GM12891 (cell line): ENCODE measurements around the gene LRMDA.

Experiments
- POLR2A ChIP-seq: IDR thresholded peaks from 2 replicates; pipeline ENCODE4 v1.6.1; 2011; ENCODE audit warnings: low read depth, low read length, control low read depth
- POU2F2 ChIP-seq: IDR thresholded peaks from 2 replicates; pipeline ENCODE4 v1.6.1; 2011; ENCODE audit warnings: low read depth, mild to moderate bottlenecking, control low read depth, low read length, moderate library complexity
- SPI1 ChIP-seq: IDR thresholded peaks from 2 replicates; pipeline ENCODE4 v1.6.1; 2011; ENCODE audit warnings: low read depth, low read length, control low read depth
- TAF1 ChIP-seq: IDR thresholded peaks from 2 replicates; pipeline ENCODE4 v1.6.1; 2011; ENCODE audit warnings: low read depth, low read length, control low read depth

DNA sequence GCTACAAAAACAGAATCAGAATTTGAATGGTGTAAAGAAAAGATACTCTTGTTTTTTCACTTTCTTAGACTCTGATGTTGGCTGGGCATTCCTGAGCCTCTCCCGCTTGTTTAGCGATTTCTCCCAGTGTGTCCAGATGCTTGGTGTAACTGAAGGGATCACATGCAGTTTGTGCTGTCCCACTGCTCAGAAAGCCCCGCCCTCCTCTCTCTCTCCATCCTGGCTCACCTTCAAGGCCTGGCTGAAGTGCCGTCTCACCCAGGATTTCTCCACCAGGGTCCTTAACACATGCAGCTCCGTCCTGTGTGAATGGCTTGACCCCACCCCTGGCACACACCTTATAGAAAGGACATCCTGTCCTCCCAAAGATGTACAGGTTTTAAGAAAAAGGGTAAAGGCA lies 437.1 kb downstream of the LRMDA start:
- TF ChIP-seq TAF1 (no peak), POU2F2 (no peak), POLR2A (no peak), SPI1 (no peak)
